Esophagus mucosa (tissue), 1 donor: ENCODE data around the gene TOM1. TPM values are rescaled to one million over a fixed set of nuclear protein-coding genes. Genes with fewer than 3 reads are reported as not detected.
"Not testable (repeated sequence)": the region's sequence is repeated elsewhere in the genome, so short reads cannot be mapped to it uniquely, and the experiment has no call there.

Experiments used
- ATAC-seq: fragments of 200-7000 bp; cut with Tn5 transposase; one replicate; pipeline ENCODE4 v1.9.1; 2020
- total RNA-seq: library from RNA; stranded (reverse); gene quantifications from one replicate; pipeline ENCODE4 v1.2.4, GENCODE V29; 2023
- donor health status: DM: yes; HTN: yes; CAD: no.

TOM1 gene
- total RNA-seq, 1 donor from 2014 or later = 88.2 TPM

DNA sequence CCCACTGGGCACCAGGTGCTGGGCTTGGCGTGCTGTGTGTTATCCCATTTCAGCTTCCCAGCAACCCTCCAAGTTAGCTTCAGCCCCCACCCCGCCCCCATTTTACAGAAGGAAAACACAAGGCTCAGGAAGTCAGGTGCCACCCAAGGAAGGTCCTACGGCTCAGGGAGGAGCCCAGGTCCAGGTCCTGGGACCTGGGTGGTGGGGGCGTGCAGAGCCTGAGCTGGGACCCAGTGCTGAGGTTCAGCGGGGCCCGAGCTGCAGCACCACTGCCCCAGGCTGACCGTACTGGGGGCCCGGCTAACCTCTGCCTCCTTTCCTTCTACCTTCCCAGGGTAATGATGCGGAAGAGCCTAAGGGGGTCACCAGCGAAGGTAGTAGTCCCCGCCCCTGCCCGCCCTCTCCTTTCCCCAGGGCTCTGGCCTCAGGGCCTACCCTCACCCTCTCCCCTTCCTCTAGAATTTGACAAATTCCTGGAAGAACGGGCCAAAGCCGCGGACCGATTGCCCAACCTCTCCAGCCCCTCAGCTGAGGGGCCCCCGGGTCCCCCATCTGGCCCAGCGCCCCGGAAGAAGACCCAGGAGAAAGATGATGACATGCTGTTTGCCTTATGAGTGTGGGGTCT is 47.0 kb downstream of the TOM1 start:
- no peak for ATAC-seq

DNA sequence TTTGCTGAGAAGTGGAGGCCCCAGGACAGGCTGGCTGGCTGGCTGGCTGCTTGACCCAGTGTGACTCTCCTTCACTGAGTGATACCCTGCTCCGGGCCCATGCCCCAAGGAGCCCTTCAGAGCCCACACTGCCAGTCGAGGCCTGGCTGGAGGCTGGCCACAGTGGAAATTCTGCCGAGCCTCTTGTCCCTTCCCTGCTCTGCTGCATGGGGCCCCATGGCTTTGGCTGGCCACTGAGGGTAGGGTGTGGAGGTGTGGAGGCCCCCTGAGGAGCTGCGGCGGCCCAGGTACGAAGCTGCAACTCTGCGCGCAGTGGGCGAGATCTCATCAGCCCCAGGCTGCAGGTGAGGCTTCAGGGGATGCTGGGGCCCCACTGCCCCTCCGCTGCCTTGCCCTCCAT is 47.8 kb downstream of the TOM1 start:
- no peak for ATAC-seq

DNA sequence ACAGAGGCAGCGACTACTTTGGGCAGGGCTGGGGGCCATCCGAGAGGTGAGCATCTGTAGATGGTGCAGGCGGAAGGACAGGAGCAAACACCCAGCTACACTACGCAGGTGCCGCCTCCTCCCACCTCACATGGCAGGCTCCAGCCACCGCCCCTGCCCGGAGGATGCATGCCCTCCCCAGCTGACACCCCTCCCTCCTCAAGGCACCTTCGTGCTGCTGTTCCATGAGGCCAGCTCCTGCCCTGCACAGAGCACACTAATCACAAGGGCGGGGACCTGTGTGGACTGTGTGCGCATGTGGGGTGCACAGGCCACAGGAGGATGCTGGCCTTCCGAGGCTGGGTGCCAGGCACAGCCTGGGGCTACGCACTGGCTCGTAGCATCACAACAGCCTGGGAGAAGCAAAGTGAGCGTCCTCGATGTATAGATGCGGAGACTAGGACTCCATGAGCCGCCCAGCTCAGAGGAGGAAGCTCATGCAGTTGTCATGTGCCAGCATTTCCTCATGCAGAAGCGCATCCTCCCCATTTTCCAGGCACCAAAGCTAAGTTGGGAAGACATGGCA is 48.4 kb downstream of the TOM1 start:
- ATAC-seq = no peak

DNA sequence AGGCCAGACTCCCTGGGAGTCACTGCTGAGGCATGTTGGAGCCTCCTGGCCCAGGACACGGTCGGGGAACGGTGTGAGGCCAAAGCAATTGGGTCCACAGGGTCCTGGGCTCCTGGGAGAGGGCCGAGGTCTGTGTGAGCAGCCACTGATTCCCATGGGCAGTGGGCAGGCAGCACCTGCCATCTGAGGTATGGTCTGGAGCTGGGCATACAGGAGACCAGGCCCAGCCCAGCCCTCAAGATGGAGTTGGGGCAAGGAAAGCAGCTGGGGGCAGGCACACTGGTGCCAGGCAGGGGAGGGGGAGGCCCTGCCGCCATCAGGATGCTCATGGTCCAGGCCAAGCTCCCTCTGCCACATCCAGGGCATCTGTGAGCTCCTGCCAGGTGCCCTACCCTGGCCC is 49.0 kb downstream of the TOM1 start:
- ATAC-seq = no peak

DNA sequence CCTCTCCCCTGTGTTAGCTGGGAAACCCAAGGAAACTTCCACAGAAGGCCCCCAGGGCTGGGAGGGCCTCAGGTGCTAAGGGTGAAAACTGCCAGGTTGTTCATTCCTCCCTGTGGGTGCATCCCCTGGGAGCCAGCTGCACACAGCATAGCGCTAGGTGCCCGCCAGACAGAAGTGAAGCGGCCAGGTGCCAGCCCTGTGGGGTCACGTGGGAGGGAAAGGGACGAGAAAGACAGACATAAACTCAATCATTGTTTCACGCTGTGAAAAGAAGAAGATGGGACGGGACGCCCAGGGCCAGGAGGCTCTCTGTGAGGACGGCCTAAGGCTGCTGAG is 49.6 kb downstream of the TOM1 start:
- ATAC-seq = no peak

DNA sequence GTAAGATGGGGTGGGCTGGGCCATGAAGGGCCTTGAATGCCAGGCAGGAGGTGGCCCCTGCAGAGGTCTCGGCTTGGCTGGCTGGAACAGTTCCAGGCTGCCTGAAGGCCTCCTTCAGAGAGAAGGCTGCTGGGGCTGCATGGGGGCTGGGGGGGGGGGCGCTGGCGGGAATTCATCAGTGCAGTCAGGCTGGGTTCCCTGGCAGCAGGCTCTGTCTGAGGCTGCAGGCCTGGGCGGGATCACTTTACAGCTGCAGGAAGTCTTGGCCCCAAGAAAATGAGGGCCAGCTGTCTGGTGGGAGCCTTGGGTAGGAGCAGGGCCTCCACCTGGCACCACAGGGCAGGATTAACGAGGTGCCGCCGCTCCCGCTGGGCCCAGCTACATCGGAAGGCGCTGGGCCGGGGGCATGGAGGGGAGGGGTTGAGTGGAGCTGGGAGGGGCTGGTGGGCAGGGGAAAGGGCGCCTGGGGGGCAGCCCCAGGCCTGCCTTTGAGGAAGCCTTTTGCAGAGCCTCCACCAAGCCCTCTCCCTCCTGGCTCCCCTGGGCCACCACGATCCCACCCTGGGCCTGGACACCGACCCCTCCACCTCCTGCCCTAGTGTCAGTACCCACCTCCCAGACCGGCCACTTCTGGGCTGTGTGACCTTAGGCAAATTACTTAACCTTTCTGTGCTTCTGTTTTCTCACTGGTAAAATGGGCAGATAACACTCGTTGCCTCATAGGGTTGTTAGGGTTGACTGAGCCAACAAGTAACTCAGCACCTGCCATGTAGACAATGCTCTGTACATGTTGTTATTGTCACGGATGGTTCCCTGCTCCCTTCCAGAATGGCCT is 50.2 kb downstream of the TOM1 start:
- peak; percentile 4 for ATAC-seq

DNA sequence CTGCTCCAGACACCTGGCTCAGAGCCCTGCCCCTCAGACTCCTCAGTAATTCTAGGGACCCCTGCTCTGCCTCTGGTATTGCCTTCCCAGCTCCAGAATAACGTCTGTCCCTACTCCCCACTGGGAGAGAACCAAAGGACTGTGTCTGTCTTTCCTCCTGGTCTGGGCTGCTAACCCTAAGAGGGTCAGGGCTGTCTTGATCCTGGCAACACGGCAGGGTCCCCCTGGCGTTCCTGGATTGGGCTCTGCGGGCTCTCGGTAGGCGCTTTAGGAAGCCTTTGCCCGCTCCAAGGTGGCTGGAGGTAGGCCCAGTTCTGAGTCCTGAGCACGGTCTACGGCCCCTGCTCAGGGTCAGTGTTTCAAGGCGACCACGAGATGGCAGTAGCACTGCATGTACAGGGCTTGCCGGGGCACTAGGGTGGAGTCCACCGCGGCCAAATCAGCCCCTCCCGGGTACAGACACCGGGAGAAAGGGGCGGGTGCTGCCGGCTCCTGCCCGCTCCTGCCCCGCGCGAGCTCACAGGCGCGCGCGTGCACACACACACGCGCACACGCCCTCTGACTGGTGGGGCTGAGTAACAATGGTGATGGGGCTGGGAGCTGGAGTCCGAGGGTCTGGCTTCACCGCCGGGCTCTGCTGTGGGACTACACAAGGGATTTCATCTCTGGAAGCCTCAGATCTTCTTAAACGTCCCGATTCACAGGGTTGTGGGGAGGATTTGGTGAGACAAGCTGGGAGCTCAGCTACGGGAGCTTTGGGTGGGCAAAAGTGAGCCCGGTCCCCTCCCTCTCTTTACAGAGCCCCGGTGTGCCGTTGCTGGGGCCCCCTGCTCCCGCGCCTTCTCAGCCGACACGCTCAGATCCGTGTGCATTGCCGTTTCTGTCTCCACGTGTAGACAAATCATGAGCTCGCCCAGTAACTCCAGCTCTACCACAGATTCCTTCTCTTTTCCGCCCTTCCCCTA is 51.1 kb downstream of the TOM1 start:
- peak; percentile 89 for ATAC-seq

DNA sequence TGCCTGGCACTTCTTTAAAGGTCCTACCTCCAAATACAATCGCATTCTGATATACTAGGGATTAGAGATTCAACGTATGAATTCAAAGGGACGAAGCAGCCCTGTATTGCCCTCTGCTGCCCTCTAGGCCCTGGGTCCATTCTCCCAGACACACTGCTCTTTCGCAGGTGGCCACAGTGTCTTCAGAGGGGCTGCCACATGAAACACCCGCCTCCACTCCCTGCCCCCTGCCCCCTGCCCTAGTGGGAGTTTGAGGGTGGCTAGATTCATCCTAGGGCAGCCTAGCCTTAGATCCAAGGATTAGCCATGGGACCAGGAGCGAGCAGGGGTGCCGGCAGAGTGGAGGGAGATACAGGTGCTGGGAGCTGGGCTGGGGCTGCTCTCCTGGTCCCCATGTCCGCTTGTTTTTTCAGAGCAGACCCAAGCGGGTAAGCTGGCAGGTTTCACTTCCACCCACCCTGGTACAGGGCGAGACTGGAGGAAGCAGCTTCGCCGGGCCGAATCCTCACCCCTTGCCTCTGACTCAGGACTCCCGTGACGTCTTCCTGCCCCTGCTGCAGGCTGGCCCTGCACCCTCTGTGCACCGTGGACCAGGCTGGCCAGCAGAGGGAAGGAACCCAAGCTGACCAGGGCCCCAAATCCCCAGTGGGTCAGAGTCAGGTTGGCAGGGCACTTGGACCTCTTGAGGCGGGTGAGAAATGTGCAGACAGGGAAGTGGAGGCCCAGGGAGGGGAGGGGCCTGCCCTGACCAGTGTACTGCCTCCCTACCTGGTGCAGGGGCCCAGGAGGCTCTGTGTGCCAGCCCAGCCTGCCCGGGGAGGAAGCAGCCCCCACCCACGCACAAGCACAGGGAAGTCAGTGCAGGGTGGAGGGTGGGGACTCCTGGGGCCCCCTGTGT is 52.8 kb downstream of the TOM1 start:
- peak; percentile 49 for ATAC-seq

DNA sequence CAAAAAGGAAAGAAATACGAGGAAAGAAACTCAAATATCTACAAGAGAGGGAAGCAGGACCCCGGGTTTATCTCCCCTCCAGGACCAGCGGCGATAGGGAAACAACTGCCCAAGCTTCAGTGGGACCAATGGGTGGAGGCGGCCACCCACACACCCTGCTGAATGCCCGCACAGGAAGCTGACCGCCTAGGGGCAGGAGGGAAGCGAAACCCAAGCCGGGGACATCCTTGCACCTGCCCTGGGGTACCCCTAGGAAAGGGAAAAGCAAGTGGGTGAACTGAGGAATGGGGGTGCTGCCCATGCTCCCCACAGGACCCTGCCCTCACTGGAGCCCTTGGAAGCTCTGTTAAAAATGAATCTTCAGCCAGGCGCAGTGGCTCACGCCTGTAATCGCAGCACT is 53.6 kb downstream of the TOM1 start:
- no peak for ATAC-seq

DNA sequence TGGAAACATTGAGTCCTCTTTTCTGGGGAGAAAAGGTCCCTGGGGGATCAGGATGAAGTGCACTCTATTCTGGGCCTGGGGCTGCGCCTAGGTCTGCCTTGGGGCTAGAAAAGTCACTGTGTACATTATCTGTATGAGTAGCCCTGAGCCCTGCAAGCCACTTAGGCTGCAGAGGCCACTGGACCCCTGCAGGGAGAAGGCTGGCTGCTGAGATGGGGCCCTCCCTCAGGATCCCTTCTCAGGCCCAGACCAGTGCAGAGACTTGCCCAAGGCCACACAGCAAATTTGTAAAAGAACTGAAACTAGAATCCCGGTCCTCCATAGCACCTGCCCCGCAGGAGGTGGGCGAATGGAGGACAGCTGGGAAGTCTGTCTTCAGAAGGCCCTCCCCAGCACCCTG is 54.4 kb downstream of the TOM1 start:
- no peak for ATAC-seq

DNA sequence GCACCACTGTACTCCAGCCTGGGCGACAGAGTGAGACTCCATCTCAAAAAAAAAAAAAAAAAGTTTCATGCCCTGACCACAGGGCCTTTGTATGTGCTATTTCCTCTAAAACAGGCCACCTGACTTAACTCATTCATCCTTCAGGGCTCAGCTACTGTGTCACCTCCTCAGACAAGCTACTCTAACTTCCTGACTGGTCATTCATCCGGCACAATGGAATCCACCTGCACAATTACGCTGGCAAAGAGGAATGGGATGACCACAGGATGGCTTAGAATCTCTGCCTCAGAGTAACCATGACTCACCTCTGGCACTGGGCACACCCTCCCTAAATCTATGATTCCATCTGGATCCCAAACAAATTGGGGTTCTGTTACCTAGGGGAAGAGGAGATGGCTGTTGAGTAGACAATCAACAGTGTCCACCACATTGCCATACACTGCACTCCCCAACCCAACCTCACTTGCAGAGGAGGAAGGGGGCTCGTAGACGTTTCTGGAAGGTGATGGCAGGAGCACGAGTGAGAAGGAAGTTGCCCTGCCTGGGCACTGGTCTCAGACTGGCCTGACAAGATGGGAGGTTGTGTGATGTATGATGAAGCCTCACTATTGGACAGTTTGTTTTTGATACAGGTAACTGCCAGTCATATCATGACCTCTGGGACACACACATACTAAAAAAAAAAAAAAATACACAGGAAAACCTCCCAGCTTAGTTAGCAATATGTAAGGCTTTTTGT is 58.4 kb downstream of the TOM1 start:
- ATAC-seq = peak; percentile 72

DNA sequence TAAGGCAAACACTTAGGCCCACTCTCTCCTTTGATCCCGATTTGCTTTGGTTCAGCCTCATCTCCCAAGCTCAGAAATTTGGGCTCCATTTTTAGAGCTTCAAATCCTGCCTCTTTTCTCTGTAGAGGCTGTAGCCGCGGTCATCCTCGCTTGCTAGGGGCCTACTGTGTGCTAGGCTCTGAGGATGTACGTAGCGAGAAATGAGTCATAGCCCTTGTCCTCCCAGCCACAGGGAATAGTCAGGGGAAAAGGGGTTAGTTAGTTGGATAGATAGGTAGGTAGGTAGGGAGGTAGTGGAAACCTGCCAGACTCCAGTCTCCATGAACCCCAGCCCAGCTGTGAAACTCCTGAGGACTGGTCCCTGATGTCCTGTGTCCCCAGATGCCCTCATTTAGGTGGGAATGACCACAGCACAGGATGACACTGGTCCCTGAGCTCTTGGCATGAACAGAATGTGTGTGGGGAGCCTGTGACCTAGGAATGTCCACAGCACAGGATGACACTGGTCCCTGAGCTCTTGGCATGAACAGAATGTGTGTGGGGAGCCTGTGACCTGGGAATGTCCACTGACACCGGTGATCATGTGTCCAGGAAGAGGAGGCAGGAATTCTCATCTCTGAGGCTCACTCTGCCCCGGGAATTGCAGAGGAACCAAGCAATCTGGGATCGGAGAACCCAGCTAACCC is 59.8 kb downstream of the TOM1 start:
- ATAC-seq = no peak

DNA sequence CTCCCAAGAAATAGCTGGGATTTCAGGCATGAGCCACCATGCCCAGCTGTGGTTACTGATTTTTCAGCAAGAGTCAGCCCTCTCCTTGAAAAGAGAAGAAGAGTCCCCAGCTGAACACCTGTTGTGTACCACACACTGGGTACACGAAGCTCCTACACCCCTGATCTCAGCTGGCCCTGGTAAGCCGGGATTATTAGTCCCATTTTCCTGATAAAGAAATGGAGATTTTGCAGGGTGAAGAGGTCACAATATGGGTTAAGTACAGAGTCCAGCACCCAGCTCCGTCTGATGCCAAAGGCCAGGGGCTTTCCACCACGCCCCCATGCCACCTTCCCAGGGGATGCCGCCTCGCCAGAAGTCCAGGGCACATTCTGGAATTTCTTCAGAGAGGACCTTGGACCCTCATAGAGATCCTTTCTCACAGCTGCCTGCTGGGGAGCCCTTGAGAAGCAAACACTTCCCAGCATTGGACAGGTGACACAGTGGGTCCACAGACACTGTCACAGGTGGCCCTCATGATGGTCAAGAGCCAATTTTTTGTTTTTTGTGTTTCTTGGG is 61.4 kb downstream of the TOM1 start:
- no peak for ATAC-seq

DNA sequence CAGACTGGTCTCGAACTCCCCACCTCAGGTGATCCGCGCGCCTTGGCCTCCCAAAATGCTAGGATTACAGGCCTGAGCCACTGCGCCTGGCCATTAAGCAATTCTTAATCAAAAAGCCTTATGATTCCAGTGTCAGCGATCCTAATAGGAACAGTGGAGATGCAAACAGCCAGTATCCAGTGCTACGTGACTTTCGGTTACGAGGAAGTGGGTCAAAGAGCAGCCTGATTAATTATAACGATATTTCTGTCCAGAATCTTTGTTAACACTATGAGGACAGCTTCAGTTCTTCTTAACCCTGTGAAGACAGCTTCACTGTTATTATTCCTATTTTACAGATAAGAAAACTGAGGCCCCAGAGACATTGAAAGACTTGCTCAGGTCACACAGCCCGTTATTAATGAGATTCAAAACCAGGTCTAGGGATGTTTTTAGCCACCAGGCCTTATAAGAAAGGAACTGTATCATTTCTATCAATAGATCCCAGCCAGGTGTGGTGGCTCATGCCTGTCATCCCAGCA is 63.9 kb downstream of the TOM1 start:
- ATAC-seq = no peak

DNA sequence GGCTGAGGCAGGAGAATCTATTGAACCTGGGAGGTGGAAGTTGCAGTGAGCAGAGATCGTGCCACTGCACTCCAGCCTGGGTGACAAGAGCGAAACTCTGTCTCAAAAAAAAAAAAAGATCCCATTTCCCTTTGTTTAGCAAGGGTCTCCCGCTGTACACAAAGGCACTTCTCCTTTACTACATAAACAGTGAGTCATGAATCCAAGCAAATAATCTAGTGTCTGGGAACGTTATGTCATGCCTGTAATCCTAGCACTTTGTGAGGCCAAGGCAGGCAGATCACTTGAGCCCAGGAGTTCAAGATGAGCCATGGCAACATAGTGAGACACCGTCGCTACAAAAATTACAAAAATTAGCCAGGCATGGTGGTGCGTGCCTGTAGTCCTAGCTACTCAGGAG is 64.5 kb downstream of the TOM1 start:
- ATAC-seq = not testable (repeated sequence)

DNA sequence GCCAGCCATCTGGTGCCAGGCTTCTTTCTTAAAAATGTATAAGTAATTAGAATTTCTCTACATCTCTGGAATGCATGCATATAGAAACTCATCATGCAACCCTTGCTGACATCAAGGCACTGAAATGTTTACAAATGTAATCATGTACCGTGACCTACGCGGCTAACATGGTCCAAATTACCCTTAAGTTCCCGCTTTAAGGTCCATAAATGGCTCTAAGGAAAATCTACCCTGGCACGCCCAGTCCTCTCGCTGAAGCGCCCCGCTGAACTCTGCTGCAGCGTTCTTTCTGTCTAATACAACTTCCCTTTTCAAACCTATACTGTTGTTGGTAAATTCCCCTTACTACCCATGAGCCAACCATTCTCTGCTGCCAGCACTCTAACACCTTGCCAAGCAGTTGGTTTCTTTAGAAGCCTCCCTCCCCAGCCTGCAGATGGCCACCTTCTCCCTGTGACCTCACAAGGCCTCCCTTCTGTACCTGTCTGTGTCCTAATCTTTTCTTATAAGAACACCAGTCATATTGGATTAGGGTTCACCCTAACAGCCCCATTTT is 67.7 kb downstream of the TOM1 start:
- peak; percentile 28 for ATAC-seq

DNA sequence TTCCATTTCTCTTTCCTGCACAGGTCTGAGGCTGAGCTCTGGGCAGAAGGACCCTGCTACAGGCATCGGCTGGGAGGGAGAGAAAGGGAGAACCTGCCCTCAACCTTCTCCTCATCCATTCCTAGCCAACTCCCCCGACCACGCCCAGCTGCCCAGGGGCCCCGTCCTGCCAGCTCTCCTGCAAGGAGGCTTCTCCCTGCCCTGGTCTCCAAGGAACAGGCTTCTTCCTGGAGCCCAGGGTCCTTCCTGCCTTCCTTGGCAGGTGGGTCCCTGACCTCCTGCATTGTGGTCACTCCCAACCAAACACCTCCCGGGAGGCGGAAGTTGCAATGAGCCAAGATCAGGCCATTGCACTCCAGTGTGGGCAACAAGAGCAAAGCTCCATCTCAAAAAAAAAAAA is 68.7 kb downstream of the TOM1 start:
- ATAC-seq = no peak

DNA sequence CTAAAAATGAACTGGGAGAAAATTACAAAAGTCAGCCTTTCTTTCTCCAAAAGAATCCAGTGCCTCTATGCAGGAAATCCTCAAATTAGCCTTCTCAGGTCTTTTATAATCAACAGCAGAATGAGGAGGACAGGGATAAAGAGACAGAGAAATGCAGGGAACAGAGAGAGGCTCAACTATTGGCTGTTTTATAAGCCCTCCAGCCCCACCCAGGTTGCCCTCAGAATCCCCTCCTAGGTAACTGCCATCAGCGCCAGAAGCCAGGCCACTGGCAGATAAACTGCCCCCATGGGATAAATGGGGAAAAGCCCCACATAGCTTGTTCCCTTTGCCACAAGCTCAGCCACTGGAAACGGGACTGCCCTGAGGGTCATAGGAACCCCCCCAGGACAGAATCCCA is 70.3 kb downstream of the TOM1 start:
- no peak for ATAC-seq

DNA sequence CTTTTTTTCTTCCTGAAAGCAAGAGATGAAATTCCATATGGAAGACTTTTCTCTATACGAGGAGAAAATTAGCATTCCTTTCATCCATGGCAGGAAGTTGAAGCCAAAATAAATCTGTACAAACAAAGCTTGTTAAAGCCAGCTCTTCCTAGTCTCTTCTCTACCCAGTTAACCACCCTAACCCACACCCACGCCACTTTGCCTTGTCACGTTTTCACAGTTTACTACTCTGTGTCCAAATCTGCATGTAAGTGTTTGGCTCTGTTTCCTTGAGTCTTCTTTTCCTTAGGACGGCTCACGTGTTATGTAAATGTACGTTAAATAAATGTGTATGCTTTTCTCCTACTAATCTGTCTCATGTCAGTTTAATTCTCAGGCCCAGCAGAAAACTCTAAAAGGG is 74.1 kb downstream of the TOM1 start:
- no peak for ATAC-seq

DNA sequence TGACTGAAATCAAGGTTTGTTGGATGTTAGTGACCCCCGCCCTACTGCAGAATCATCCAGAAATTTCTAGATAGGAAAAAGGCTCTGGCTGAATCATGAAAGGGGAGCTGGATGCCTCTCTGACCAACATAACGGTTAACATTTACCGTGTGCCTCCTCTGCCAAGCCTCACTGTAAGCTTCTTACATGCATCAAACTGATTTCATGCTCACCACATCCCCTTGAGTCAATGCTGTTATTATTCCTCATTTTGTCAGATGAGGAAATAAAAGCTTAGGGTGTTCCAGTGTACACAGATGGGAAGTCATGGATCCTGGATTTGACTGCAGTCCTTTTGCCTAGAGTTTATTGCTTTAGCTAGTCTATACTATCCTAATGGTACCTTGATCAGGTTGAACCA is 75.3 kb downstream of the TOM1 start:
- no peak for ATAC-seq
